GM19035 (cell line): ENCODE data around the gene CNIH3.

Experiments
- ATAC-seq: cut with Tn5 transposase; IDR thresholded peaks from one replicate; pipeline ENCODE4 v1.9.1; 2021; ENCODE audit not compliant: unreplicated experiment

Gene CNIH3

DNA sequence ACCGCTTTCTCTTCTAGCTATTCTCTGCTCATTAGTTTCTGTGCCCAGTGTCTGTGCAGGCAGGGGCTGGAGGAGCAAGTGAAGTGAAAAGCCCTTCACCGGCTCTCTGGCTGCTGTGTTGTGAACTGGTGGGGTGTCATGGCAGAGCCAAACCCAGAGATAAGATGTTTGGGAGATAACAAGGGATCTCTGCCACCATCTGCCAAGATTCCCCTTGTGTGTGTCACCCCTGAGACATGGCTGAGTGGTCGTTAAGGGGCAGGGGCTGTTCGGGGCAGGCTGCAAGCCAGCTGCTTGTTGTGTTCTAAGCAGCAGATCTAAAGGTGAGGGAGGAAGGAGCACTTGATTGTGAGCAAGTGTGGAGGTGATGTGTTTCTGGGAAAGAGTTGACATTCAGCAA lies 24.5 kb downstream of the CNIH3 start:
- no peak for ATAC-seq

GRCh38 chr1:224641030-224641429 lies 24.9 kb downstream of the CNIH3 start:
- no peak for ATAC-seq

- no peak for ATAC-seq
Measured at GRCh38 chr1:224643653-224644052, 27.5 kb downstream of the CNIH3 start.

GRCh38 chr1:224644553-224645154 lies 28.5 kb downstream of the CNIH3 start:
- ATAC-seq: peak; percentile 69

DNA sequence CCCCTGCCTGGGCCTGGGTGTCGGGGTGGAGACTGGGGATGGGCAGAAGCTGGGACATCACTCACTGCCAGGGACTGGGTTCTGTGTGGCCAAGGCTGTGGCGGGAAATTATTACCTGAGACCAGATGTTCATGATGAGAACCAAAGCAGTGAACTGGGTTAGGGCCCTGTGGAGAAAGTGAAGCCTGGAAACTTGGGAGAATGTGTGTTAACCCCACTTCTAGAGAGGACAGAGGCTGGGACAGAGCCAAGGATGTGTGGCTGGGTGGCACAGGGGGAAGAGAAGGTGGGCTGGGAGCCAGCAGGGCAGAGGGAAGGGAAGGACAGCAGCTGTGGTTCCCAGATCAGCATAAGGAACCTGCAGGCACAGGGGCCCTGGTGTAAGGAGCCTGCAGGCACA lies 31.3 kb downstream of the CNIH3 start:
- no peak for ATAC-seq

DNA sequence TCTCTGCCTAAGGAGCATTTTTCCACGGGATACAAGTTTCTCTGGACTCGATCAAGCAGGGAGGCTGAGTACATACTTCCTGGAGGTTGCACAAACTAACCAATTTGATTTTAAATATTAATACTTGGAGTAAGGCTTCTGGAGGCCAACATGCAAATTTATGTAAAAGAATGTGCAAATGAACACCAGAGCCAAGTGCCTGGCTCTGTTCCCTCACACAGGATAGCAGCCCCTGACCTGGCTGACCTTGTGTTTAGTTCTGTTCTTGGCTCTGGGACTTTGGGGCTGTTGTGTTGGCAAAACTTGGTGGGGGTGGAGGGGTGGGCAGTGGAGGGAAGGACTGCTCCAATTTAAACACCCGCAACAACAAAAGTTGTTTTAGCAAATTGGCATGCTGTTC lies 34.2 kb downstream of the CNIH3 start:
- ATAC-seq: no peak

- ATAC-seq: no peak
Measured at GRCh38 chr1:224651188-224651587, 35.1 kb downstream of the CNIH3 start.

GRCh38 chr1:224656392-224656791 lies 40.3 kb downstream of the CNIH3 start:
- no peak for ATAC-seq

- ATAC-seq: no peak
Measured at GRCh38 chr1:224660074-224660473, 44.0 kb downstream of the CNIH3 start.

DNA sequence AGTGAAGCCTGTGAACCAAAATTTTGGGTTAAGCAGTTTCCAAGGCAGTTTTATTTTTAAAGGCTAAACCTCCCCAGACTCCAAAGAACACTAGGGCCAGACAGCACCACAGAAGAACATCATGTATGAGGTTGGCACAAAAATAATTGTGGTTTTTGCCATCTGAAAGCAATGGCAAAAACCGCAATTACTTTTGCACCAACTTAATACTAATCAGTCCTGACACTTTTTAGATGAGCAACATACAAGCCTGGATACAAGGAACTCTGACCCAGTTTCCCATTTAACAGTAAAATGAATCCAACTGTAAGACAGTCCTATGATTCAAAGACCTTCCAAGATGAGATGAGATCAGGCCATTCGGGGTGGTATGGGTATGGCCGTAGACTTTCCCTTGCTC lies 46.8 kb downstream of the CNIH3 start:
- ATAC-seq: no peak

DNA sequence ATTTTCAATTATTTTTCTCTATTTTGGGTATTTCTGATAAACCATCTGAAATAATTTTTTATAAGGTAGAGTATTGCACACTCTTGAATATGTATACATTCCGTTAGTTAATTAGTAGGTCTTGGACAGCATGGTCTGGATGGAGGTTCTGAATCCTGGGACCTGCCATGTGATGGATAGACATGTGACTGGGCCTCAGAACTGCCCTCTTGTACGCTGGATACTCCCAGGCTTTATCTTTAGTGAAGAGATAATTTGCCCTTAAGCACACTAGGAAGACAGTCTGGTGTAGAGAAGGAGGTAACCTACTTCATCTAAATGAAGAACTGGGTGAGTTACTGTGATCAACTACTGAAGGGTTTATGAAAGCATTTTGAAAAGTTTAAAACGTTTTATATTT lies 48.9 kb downstream of the CNIH3 start:
- ATAC-seq: no peak

DNA sequence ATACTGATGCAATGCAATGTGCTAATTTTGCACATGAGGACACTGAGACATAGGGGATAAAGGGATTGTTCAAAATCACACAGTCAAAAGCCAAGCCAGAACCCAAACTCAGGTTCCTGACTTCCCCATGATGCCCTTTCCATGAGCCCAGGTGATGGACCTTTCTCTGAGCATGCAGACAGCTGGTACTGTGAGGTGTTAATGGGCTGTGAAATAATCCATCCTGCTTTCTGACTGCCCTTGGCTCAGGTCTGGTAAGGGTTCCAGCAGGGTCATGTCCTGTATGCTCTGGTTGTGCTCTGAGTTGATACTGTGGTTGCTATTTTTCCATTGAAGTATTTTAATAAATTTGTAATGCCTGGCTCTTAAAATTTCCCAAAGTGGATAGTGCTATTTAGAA lies 50.0 kb downstream of the CNIH3 start:
- ATAC-seq: no peak

DNA sequence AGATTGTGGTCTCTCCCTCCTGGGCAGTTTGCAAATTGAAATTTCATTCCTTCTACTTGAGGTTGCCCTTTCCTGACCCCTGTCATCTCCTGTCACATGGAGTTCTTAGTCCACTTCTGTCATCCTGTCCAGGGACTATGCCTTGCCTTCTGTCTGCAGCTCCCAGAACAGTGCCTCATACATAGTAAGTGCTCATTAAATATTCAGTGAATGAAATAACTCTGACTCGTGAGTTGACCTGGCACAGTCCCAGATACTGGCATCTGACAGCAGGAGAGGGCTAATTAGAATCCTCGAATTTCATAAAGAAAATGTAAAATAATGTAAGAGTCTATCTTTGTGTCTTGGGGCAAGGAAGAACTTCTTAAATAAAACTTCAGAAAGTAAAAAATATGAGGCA lies 50.8 kb downstream of the CNIH3 start:
- ATAC-seq: no peak

- ATAC-seq: no peak
Measured at GRCh38 chr1:224668984-224669383, 52.9 kb downstream of the CNIH3 start.

- no peak for ATAC-seq
Measured at GRCh38 chr1:224669403-224669802, 53.3 kb downstream of the CNIH3 start.

GRCh38 chr1:224670506-224670905 lies 54.4 kb downstream of the CNIH3 start:
- ATAC-seq: no peak

GRCh38 chr1:224671076-224671475 lies 55.0 kb downstream of the CNIH3 start:
- no peak for ATAC-seq

- no peak for ATAC-seq
Measured at GRCh38 chr1:224673141-224673540, 57.0 kb downstream of the CNIH3 start.

DNA sequence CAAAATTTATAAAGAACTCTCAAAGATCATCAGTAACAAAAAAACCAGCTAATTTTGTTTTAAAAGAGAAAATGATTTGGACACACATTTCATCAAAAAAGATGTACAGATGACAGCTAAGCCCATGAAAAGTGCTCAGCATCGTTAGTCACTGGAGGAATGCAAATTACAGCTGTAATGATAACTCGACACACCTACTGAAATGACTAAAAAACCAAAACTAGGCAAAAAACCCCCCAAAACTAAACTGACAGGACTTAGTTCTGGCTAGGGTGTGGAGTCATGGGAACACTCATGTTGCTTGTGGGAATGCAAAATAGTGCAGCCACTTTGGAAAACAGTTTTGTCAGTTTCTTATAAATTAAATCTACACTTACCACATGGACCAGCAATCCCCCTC lies 59.5 kb downstream of the CNIH3 start:
- ATAC-seq: peak; percentile 53

DNA sequence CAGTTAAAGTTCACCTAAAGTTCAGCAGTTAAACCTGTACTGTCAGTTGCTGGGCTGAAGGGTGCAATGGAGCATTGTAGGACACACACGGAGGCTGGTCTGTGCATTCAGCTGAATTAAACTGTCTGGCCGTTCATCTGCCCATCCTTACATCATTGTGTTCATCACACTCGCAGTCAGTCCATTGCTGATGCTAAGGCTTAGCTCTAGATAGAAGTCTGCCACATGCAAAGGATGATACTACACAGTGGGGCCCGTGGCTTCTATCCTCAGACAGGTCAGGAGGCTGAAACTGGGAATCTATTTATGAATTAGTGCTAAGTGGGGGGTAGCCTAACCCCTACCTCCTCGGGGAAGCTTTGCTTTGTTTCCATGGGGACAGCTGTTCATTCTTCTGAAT lies 60.4 kb downstream of the CNIH3 start:
- ATAC-seq: no peak

DNA sequence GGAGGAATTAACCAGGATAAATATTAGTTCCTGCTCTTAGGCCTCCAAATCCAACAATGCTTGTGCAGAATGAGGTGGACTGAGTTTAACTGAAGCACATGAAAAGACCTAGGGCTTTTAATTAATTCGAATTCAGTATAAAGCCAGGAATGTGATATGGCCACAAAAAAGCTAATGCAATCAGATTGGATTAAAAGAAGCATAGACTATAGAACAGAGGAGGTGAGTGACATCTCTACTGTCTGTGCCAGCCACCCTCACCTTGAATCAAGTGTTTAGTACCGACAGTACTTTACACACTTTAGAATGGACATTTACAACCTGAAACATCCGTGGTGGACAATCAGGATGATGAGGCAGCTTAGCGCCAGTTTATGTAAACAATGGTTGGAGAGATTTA lies 62.1 kb downstream of the CNIH3 start:
- ATAC-seq: no peak

- ATAC-seq: no peak
Measured at GRCh38 chr1:224679606-224680005, 63.5 kb downstream of the CNIH3 start.

DNA sequence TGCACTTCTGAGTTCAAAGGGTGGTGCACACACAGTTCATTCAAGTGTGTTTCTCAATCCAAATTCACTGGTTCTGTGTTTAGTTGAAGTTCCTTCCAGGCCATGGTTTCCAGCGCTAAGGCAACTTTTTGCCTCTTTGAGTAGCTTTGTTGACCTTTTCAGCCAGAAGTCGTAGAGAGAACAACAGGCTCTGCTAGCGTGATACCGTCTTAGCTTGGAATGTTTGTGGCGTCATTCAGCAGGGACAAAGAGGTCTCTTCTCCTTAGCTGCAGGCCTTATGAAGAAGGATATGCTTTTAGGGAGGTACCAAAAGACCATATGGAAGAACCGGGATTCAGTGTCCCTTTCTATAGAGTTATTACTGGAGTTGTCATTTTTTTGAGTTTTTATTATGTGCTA lies 65.7 kb downstream of the CNIH3 start:
- no peak for ATAC-seq

- no peak for ATAC-seq
Measured at GRCh38 chr1:224683936-224684335, 67.8 kb downstream of the CNIH3 start.
